SH-SY5Y (cell line): Measurements from ENCODE around the gene TK1.

Experiments used
- GATA2 ChIP-seq: IDR thresholded peaks from 2 replicates; pipeline ENCODE4 v1.6.1; 2011; ENCODE audit warnings: mild to moderate bottlenecking, low read depth, low read length
- GATA3 ChIP-seq: IDR thresholded peaks from 2 replicates; pipeline ENCODE4 v1.6.1; 2011; ENCODE audit warnings: low read depth, mild to moderate bottlenecking, low read length, moderate library complexity

GRCh38 chr17:78163881-78164747 lies 22.7 kb downstream of the TK1 start:
- no peak for TF ChIP-seq GATA2
- no peak for TF ChIP-seq GATA3
